Measurements from ENCODE around the gene LTA. TPM values are rescaled to one million over a fixed set of nuclear protein-coding genes. Genes with fewer than 3 reads are reported as not detected.
A peak's percentile ranks its signal among the peaks of the same experiment; 100 is the strongest.
"Not testable (repeated sequence)": the region's sequence is repeated elsewhere in the genome, so short reads cannot be mapped to it uniquely, and the experiment has no call there.

Gene LTA
- total RNA-seq, 2 experiments from 2014 or later: 15.2 to 16.7 TPM

DNA sequence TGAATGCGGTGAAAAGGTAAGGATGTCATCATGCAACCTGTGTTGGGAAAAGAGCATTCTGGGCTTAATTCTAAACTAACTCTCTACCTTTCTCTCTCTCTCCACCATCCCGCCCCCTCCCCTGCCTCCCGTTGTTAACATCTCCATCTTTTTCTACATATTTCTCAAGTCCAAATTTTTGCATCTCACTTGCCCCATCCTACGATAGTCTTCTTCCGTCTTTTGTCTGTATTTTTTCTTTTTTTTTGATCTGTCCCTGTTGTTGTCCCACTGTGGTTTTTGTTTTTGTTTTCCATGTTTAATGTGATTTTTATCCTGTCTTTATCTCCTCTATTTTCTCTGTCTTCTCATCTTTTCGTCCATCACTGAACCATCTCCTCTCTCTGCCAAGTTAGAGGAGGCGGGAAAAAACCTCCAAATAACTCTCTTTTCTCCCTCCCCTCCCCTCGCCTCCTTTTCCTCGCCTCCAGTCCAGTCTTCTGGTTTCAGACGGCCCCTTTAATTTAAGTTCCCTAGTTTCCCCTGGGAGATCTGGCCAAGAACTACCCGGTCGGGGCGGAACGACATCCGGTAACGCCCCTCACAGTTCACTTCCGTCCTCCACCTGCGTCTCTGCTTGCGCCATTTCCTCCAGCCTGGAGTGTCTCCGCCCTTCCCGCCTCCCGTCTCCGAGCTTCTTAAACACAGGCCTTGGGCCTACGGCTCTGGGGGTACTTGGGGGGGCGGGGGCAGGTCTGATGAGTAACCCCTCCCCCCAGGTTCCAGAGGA is 24.9 kb upstream of the LTA start, which contains the start of gene NFKBIL1:
Gene NFKBIL1, plus strand, starts transcription at position 651 of the 769 bp plus-strand sequence. Its CDS starts 87 bp downstream, at position 738.
- peak within 1 kb of the TSS; percentile 88 for H3K4me3 Mint-ChIP-seq
- H3K27me3 Mint-ChIP-seq: no peaks in the 10 kb centered on the region
- peak within 1 kb of the TSS; percentile 71 for H3K27ac Mint-ChIP-seq
- POLR2A ChIA-PET: interaction anchor here (0.8 to 3.4 kb wide), 11 partner anchors 23 to 288 kb away, joined by 3 to 24 read pairs (median 7); partner anchors contain the start of genes LST1, LTB, NCR3 and TNF
- peaks cover 32% of the 10 kb centered on the region for H3K4me1 Mint-ChIP-seq
- H3K36me3 Mint-ChIP-seq: peaks cover 9% of the 10 kb centered on the region
- no peaks in the 10 kb centered on the region for H3K9me3 Mint-ChIP-seq
- ATAC-seq (ENCODE audit: low read depth) (peak; percentile 81), DNase-seq (peak; percentile 83)

DNA sequence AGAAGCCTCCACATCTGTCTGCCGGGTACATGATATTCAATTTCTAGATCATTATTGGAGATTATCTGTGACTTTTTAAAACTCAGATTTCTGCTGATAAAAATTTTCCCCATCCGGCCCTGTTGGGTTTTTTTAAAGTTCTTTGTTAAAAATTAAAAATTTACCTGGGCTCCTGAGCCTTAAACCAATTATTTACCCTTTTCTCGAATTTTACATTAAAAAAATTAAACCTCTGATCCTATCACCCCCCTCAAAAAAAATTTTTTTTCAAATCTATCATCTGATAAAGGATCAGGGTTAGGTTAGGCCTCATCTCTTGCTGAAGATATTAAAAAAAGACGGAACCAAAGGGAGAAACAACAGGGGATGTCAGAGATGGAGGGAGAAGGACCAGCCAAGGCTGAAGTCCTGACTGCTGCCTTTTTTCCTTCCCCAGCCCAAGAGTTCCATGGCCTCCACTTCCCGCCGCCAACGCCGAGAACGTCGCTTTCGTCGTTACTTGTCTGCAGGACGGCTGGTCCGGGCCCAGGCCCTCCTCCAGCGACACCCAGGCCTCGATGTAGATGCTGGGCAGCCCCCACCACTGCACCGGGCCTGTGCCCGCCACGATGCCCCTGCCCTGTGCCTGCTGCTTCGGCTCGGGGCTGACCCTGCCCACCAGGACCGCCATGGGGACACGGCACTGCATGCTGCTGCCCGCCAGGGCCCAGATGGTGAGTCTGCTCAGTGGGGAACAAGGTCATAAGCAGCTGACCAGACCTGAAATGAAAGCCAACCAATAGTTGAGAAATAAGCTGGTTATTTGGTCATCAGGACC is 24.2 kb upstream of the LTA start:
- H3K36me3 Mint-ChIP-seq: peaks cover 9% of the 10 kb centered on the region
- H3K27ac Mint-ChIP-seq: peak overlapping the region; percentile 71
- H3K4me1 Mint-ChIP-seq: peaks cover 32% of the 10 kb centered on the region
- H3K9me3 Mint-ChIP-seq: no peaks in the 10 kb centered on the region
- no peaks in the 10 kb centered on the region for H3K27me3 Mint-ChIP-seq
- POLR2A ChIA-PET: interaction anchor here (0.8 to 3.4 kb wide), 13 partner anchors 22 to 128 kb away, joined by 3 to 24 read pairs (median 6); partner anchors contain the start of genes GPANK1, LST1, LTB and NCR3
- H3K4me3 Mint-ChIP-seq: peak overlapping the region; percentile 88
- ATAC-seq (ENCODE audit: low read depth) (no peak), DNase-seq (no peak)

DNA sequence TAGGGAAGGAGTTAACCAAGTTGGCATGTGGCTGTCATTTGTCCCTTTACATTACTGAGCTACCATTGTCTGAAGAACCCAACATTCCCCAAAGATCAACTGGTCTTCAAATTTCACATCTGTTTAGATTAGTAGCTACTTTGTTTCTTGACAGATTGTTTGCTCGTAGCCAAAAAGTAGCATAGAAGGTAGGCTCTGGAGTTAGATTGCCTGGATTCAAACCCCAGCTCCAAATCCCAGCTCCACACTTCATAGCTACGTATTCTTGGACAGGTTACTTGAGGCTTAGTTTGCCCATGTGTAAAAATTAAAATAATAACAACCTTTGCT is 23.6 kb upstream of the LTA start:
- POLR2A ChIA-PET: interaction anchor here (0.6 to 3.4 kb wide), 9 partner anchors 22 to 117 kb away, joined by 4 to 24 read pairs (median 5); partner anchors contain the start of genes GPANK1, LTB, NCR3 and TNF
- no peak overlapping the region for H3K27ac Mint-ChIP-seq
- DNase-seq: no peak
- H3K4me3 Mint-ChIP-seq: peak overlapping the region; percentile 88
- H3K27me3 Mint-ChIP-seq: no peaks in the 10 kb centered on the region
- no peak for ATAC-seq (ENCODE audit: low read depth)
- H3K36me3 Mint-ChIP-seq: peaks cover 11% of the 10 kb centered on the region
- H3K9me3 Mint-ChIP-seq: no peaks in the 10 kb centered on the region
- H3K4me1 Mint-ChIP-seq: peaks cover 27% of the 10 kb centered on the region

- POLR2A ChIA-PET: interaction anchor here (0.6 to 2.5 kb wide), 13 partner anchors 9 to 49 kb away, joined by 3 to 27 read pairs (median 4); partner anchors contain the start of genes LTB and TNF
- H3K9me3 Mint-ChIP-seq; H3K4me3 Mint-ChIP-seq; H3K27me3 Mint-ChIP-seq; H3K27ac Mint-ChIP-seq; ATAC-seq (ENCODE audit: low read depth): not testable (repeated sequence)
- Mint-ChIP-seq H3K4me1 (peaks cover 33% of the 10 kb centered on the region), H3K36me3 (peaks cover 14% of the 10 kb centered on the region)
- peak; percentile 51 for DNase-seq
Measured at GRCh38 chr6:31551371-31551770, 20.7 kb upstream of the LTA start.

DNA sequence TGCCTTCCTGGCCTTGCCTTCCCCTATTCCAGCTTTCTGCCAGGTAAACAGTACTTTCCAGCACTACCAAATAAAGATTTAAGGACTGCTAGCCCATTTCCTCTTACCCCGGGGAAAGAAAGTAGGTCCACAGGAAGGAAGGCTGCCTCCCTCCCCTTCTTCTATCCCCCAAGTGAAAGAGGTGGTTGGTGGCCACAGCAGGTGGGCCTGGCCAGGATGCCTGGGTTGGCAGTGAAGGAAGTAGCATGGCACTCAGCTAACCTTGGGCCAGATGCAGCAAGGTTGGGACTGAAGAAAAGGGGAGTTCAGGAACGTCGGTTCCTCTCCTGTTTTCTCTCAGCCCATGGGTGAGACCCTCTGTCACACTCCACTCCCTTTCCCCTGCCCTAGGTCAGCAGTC is 15.8 kb upstream of the LTA start:
- POLR2A ChIA-PET: interaction anchor here (1.2 to 6.4 kb wide), 2 partner anchors 13 to 23 kb away, joined by 3 to 101 read pairs; partner anchors contain the start of genes LTB and TNF
- DNase-seq (no peak), ATAC-seq (ENCODE audit: low read depth) (no peak)
- H3K36me3 Mint-ChIP-seq: peaks cover 26% of the 10 kb centered on the region
- peak overlapping the region; percentile 47 for H3K4me3 Mint-ChIP-seq
- peaks cover 3% of the 10 kb centered on the region for H3K27me3 Mint-ChIP-seq
- no peak overlapping the region for H3K27ac Mint-ChIP-seq
- no peaks in the 10 kb centered on the region for H3K9me3 Mint-ChIP-seq
- H3K4me1 Mint-ChIP-seq: peaks cover 46% of the 10 kb centered on the region

DNA sequence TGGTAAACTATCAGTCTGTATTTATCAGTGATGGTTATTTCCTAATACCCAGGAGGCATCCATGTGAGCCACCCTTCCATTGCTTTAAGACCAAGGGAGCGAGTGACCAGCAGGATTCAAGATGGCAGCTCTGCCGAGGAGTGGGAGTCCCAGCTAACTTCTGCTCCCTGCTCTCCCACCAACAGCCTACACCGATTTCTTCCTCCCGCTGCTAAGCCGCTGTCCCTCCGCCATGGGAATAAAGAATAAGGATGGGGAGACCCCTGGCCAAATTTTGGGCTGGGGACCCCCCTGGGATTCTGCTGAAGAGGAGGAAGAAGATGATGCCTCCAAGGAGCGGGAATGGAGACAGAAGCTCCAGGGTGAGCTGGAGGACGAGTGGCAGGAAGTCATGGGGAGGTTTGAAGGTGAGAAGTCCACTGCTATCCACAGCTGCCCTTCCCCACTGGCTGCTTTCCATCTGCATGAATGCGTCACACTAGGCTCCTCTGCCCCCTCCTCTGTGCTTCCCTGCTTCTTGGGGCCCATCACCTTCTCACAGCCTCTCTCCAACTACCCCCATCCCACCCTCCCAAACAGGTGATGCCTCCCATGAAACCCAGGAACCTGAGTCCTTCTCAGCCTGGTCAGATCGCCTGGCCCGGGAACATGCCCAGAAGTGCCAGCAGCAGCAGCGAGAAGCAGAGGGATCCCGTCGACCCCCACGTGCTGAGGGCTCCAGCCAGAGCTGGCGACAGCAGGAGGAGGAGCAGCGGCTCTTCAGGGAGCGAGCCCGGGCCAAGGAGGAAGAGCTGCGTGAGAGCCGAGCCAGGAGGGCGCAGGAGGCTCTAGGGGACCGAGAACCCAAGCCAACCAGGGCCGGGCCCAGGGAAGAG is 14.4 kb upstream of the LTA start:
- peaks cover 11% of the 10 kb centered on the region for H3K27me3 Mint-ChIP-seq
- peaks cover 48% of the 10 kb centered on the region for H3K4me1 Mint-ChIP-seq
- no peak for ATAC-seq (ENCODE audit: low read depth)
- no peaks in the 10 kb centered on the region for H3K9me3 Mint-ChIP-seq
- POLR2A ChIA-PET: interaction anchor here (0.9 to 6.4 kb wide), 8 partner anchors 10 to 39 kb away, joined by 3 to 101 read pairs (median 13); partner anchors contain the start of genes LST1, LTA, LTB and NCR3
- H3K36me3 Mint-ChIP-seq: peaks cover 30% of the 10 kb centered on the region
- peak overlapping the region; percentile 8 for H3K4me3 Mint-ChIP-seq
- H3K27ac Mint-ChIP-seq: peak overlapping the region; percentile 34
- no peak for DNase-seq

DNA sequence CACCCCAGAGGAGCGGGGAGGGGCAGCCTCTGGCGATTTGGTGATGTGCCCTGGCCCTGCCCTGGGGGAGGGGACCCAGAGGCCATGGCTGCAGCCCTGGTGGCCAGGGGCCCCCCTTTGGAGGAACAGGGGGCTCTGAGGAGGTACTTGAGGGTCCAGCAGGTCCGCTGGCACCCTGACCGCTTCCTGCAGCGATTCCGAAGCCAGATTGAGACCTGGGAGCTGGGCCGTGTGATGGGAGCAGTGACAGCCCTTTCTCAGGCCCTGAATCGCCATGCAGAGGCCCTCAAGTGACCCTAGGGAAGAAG is 13.8 kb upstream of the LTA start:
- peaks cover 52% of the 10 kb centered on the region for H3K4me1 Mint-ChIP-seq
- peaks cover 17% of the 10 kb centered on the region for H3K27me3 Mint-ChIP-seq
- peaks cover 29% of the 10 kb centered on the region for H3K36me3 Mint-ChIP-seq
- ATAC-seq (ENCODE audit: low read depth): no peak
- H3K27ac Mint-ChIP-seq: peak overlapping the region; percentile 70
- H3K9me3 Mint-ChIP-seq: no peaks in the 10 kb centered on the region
- DNase-seq: no peak
- POLR2A ChIA-PET: interaction anchor here (0.9 to 6.4 kb wide), 9 partner anchors 10 to 40 kb away, joined by 3 to 101 read pairs (median 13); partner anchors contain the start of genes LST1, LTA, LTB and NCR3
- H3K4me3 Mint-ChIP-seq: peak overlapping the region; percentile 76

GRCh38 chr6:31558631-31559500 is 13.2 kb upstream of the LTA start:
- POLR2A ChIA-PET: interaction anchor here (0.9 to 6.4 kb wide), 12 partner anchors 9 to 40 kb away, joined by 3 to 101 read pairs (median 6); partner anchors contain the start of genes DDX39B, LST1, LTA and LTB
- H3K36me3 Mint-ChIP-seq: peaks cover 30% of the 10 kb centered on the region

GRCh38 chr6:31559606-31559957 is 12.5 kb upstream of the LTA start:
- DNase-seq (no peak), ATAC-seq (ENCODE audit: low read depth) (peak; percentile 23)
- peaks cover 31% of the 10 kb centered on the region for H3K36me3 Mint-ChIP-seq
- H3K4me1 Mint-ChIP-seq: peaks cover 52% of the 10 kb centered on the region
- no peaks in the 10 kb centered on the region for H3K9me3 Mint-ChIP-seq
- H3K4me3 Mint-ChIP-seq: peak overlapping the region; percentile 76
- H3K27me3 Mint-ChIP-seq: peaks cover 26% of the 10 kb centered on the region
- H3K27ac Mint-ChIP-seq: peak overlapping the region; percentile 70
- POLR2A ChIA-PET: interaction anchor here (0.7 to 6.4 kb wide), 12 partner anchors 9 to 103 kb away, joined by 3 to 101 read pairs (median 6); partner anchors contain the start of genes DDX39B, LST1, LTA and LTB

More at GRCh38 chr6:31558631-31559500, 13.2 kb upstream of the LTA start:
- H3K27me3 Mint-ChIP-seq: peaks cover 21% of the 10 kb centered on the region
- peak overlapping the region; percentile 76 for H3K4me3 Mint-ChIP-seq
- peak; percentile 48 for ATAC-seq (ENCODE audit: low read depth)
- DNase-seq: no peak
- H3K4me1 Mint-ChIP-seq: peaks cover 52% of the 10 kb centered on the region
- H3K27ac Mint-ChIP-seq: peak overlapping the region; percentile 70
- H3K9me3 Mint-ChIP-seq: no peaks in the 10 kb centered on the region

GRCh38 chr6:31559958-31560696 is 12.0 kb upstream of the LTA start:
- peak; percentile 78 for ATAC-seq (ENCODE audit: low read depth)
- DNase-seq: no peak
- POLR2A ChIA-PET: interaction anchor here (0.7 to 6.4 kb wide), 12 partner anchors 8 to 102 kb away, joined by 3 to 101 read pairs (median 6); partner anchors contain the start of genes DDX39B, LST1, LTA and LTB
- Mint-ChIP-seq H3K27ac (peak overlapping the region; percentile 70), H3K27me3 (peaks cover 31% of the 10 kb centered on the region), H3K9me3 (no peaks in the 10 kb centered on the region), H3K4me3 (peak overlapping the region; percentile 76), H3K4me1 (peaks cover 55% of the 10 kb centered on the region), H3K36me3 (peaks cover 28% of the 10 kb centered on the region)

DNA sequence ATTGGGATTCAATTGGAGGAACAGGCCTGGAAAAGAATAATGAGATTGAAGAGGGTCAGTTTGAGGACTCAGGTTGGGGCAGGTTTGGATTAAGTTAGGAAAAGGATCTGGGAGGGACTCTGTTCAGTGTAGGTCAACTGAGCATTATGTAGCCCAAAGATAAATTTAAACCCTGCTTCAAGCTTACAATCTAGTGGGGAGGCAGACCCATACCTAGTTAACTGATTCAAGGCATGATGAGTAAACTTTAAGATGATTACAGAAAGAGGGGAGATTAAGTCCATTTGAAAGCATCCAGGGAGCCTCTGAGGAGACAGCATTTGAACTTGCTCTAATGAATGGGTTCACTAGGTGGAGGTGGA is 11.4 kb upstream of the LTA start:
- no peak for ATAC-seq (ENCODE audit: low read depth)
- POLR2A ChIA-PET: interaction anchor here (0.7 to 6.4 kb wide), 4 partner anchors 9 to 32 kb away, joined by 3 to 101 read pairs (median 10); partner anchors contain the start of genes LTB, NCR3 and TNF
- Mint-ChIP-seq H3K27me3 (peaks cover 37% of the 10 kb centered on the region), H3K4me3 (peak overlapping the region; percentile 76), H3K4me1 (peaks cover 58% of the 10 kb centered on the region), H3K9me3 (no peaks in the 10 kb centered on the region), H3K36me3 (peaks cover 31% of the 10 kb centered on the region), H3K27ac (peak overlapping the region; percentile 70)
- no peak for DNase-seq
